Caco-2 (cell line): ENCODE measurements around the gene GOLGA7B. TPM values are rescaled to one million over a fixed set of nuclear protein-coding genes. Genes with fewer than 3 reads are reported as not detected.

Experiments used
- BruUV-seq: library from RNA; stranded (reverse); fragments of 400-500 nt; replicated peaks from 2 replicates; lab custom pipeline; 2021; lab: Mats Ljungman, UMichigan
- CTCF ChIA-PET: fragments of 300-600 bp; sonication (Branson Sonifier 250); formaldehyde crosslinking; loops from one replicate; lab custom pipeline; 2022; ENCODE audit warnings: antibody characterized with exemption; lab: Charles Lee
- POLR2A ChIA-PET: fragments of 300-600 bp; sonication (Branson Sonifier 250); formaldehyde crosslinking; loops from one replicate; lab custom pipeline; 2022; ENCODE audit warnings: antibody characterized with exemption; lab: Charles Lee
- DNase-seq, 2 experiments: peaks; one replicate each; pipeline versions ENCODE4 v3.0.0 to v3.0.0-alpha.2; 2020 to 2022
- H3K27me3 ChIP-seq: replicated peaks from 2 replicates; pipeline ENCODE4 v1.6.0; 2011; ENCODE audit warnings: low read length; ENCODE audit not compliant: control insufficient read depth, insufficient read depth
- H3K36me3 ChIP-seq: 2 replicates; pipeline ENCODE4 v1.5.1; 2011; ENCODE audit warnings: low read length; ENCODE audit not compliant: control insufficient read depth, insufficient read depth
- H3K4me1 ChIP-seq: fragments of 250-450 bp; sonication (Bioruptor Pico); 2 replicates; pipeline ENCODE4 v1.5.1; 2020; ENCODE audit warnings: mild to moderate bottlenecking
- H3K4me3 ChIP-seq: 2 replicates; pipeline ENCODE4 v1.5.1; 2011; ENCODE audit warnings: low read depth, mild to moderate bottlenecking, control low read depth, low read length
- H3K9me3 ChIP-seq: fragments of 250-450 bp; sonication (Bioruptor Pico); 2 replicates; pipeline ENCODE4 v1.5.1; 2020; ENCODE audit warnings: mild to moderate bottlenecking, moderate library complexity
- H3K27ac Mint-ChIP-seq: one replicate; pipeline ENCODE4 v1.8.0; 2022; ENCODE audit warnings: mixed read lengths; ENCODE audit not compliant: unreplicated experiment
- H3K27me3 Mint-ChIP-seq: one replicate; pipeline ENCODE4 v1.8.0; 2022; ENCODE audit warnings: mixed read lengths; ENCODE audit not compliant: insufficient read depth, unreplicated experiment
- H3K36me3 Mint-ChIP-seq: one replicate; pipeline ENCODE4 v1.8.0; 2022; ENCODE audit warnings: mild to moderate bottlenecking, mixed read lengths; ENCODE audit not compliant: insufficient read depth, unreplicated experiment
- H3K4me1 Mint-ChIP-seq: one replicate; pipeline ENCODE4 v1.8.0; 2022; ENCODE audit warnings: low read depth, mixed read lengths; ENCODE audit not compliant: unreplicated experiment
- H3K4me3 Mint-ChIP-seq: one replicate; pipeline ENCODE4 v1.8.0; 2022; ENCODE audit warnings: mild to moderate bottlenecking, moderate library complexity, mixed read lengths; ENCODE audit not compliant: unreplicated experiment
- H3K9me3 Mint-ChIP-seq: one replicate; pipeline ENCODE4 v1.8.0; 2022; ENCODE audit warnings: mixed read lengths; ENCODE audit not compliant: unreplicated experiment
- CTCF ChIP-seq, 2 experiments: fragments of 200-600 bp in 1 of 2; IDR thresholded peaks; 1 replicate in 1 of 2; 2 replicates in 1 of 2; pipeline versions ENCODE4 v1.5.1 to v1.8.0; 2011 to 2022; ENCODE audit warnings: antibody characterized with exemption in 1 of 2, control low read depth in 1 of 2, inconsistent platforms in 1 of 2, low read depth in 1 of 2, low read length in 1 of 2, mild to moderate bottlenecking in 1 of 2, moderate library complexity in 1 of 2; ENCODE audit not compliant: insufficient read depth in 1 of 2, severe bottlenecking in 1 of 2, unreplicated experiment in 1 of 2
- intact Hi-C: fragments of 100-400 bp; cut with micrococcal nuclease; formaldehyde crosslinking; loops from one replicate; pipeline ENCODE4 v1.10.0; 2022; ENCODE audit not compliant: unreplicated experiment
- total RNA-seq: library from RNA; stranded (reverse); gene quantifications from 2 replicates; pipeline ENCODE4 v1.2.3, GENCODE V29; 2022

The GOLGA7B gene
- total RNA-seq, 1 experiment from 2014 or later, result 0.36 TPM

GRCh38 chr10:97822261-97822687, 27.4 kb upstream of the GOLGA7B start:
- POLR2A ChIA-PET, result no interaction called here
- TF ChIP-seq CTCF (IDR thresholded peaks at IDR 0.05; ENCODE audit: insufficient read depth in 1 of 2, low read depth in 1 of 2, low read length in 1 of 2, severe bottlenecking in 1 of 2, unreplicated experiment in 1 of 2), result no peak
- DNase-seq, result no peak
- no peaks in the 10 kb centered on the region for H3K27me3 ChIP-seq
- H3K4me3 Mint-ChIP-seq, result no peak overlapping the region
- CTCF ChIA-PET, result no interaction called here
- H3K4me1 Mint-ChIP-seq, result no peaks in the 10 kb centered on the region
- no peaks in the 10 kb centered on the region for H3K36me3 ChIP-seq
- H3K27ac Mint-ChIP-seq, result no peak overlapping the region
- BruUV-seq, result no TSS peak
- H3K4me3 ChIP-seq, result no peak overlapping the region
- no peaks in the 10 kb centered on the region for H3K9me3 Mint-ChIP-seq
- intact Hi-C loops, result no loop called here
- H3K4me1 ChIP-seq, result no peaks in the 10 kb centered on the region
- no peaks in the 10 kb centered on the region for H3K27me3 Mint-ChIP-seq
- no peaks in the 10 kb centered on the region for H3K9me3 ChIP-seq
- no peaks in the 10 kb centered on the region for H3K36me3 Mint-ChIP-seq

- Histone ChIP-seq H3K27me3 (no peaks in the 10 kb centered on the region), H3K4me3 (no peak overlapping the region), H3K36me3 (no peaks in the 10 kb centered on the region), H3K9me3 (no peaks in the 10 kb centered on the region), H3K4me1 (no peaks in the 10 kb centered on the region)
- TF ChIP-seq CTCF (IDR thresholded peaks at IDR 0.05; ENCODE audit: insufficient read depth in 1 of 2, low read depth in 1 of 2, low read length in 1 of 2, severe bottlenecking in 1 of 2, unreplicated experiment in 1 of 2), result no peak
- no peak overlapping the region for H3K4me3 Mint-ChIP-seq
- no peaks in the 10 kb centered on the region for H3K4me1 Mint-ChIP-seq
- no TSS peak for BruUV-seq
- intact Hi-C loops, result no loop called here
- ChIA-PET POLR2A (no interaction called here), CTCF (no interaction called here)
- H3K9me3 Mint-ChIP-seq, result no peaks in the 10 kb centered on the region
- H3K27ac Mint-ChIP-seq, result no peak overlapping the region
- H3K36me3 Mint-ChIP-seq, result no peaks in the 10 kb centered on the region
- DNase-seq, result no peak
- H3K27me3 Mint-ChIP-seq, result no peaks in the 10 kb centered on the region
These were observed 25.9 kb upstream of the GOLGA7B start for GRCh38 chr10:97823734-97824133.

- H3K27ac Mint-ChIP-seq, result no peak overlapping the region
- no peaks in the 10 kb centered on the region for H3K9me3 ChIP-seq
- H3K4me1 Mint-ChIP-seq, result no peaks in the 10 kb centered on the region
- H3K4me1 ChIP-seq, result no peaks in the 10 kb centered on the region
- no peaks in the 10 kb centered on the region for H3K27me3 Mint-ChIP-seq
- no peak overlapping the region for H3K4me3 ChIP-seq
- DNase-seq, result no peak
- CTCF ChIA-PET, result no interaction called here
- no TSS peak for BruUV-seq
- H3K9me3 Mint-ChIP-seq, result no peaks in the 10 kb centered on the region
- intact Hi-C loops, result no loop called here
- H3K36me3 ChIP-seq, result no peaks in the 10 kb centered on the region
- no peaks in the 10 kb centered on the region for H3K27me3 ChIP-seq
- no peaks in the 10 kb centered on the region for H3K36me3 Mint-ChIP-seq
- H3K4me3 Mint-ChIP-seq, result no peak overlapping the region
- no peak for TF ChIP-seq CTCF (IDR thresholded peaks at IDR 0.05; ENCODE audit: insufficient read depth in 1 of 2, low read depth in 1 of 2, low read length in 1 of 2, severe bottlenecking in 1 of 2, unreplicated experiment in 1 of 2)
- POLR2A ChIA-PET, result no interaction called here
These were observed 24.5 kb upstream of the GOLGA7B start for GRCh38 chr10:97825020-97825760.
